Activated T-helper 9 cell treated with anti-CD3 and anti-CD28 coated beads, Interleukin-2, amount 50 U/mL, for 16 hours (primary cell): ENCODE measurements around the gene PROK1.
"Not testable (repeated sequence)": the region's sequence is repeated elsewhere in the genome, so short reads cannot be mapped to it uniquely, and the experiment has no call there.

ENCODE experiments used
- DNase-seq: peaks from one replicate; pipeline ENCODE4 v3.0.0-alpha.2; 2020; ENCODE audit warnings: low read depth

The PROK1 gene

GRCh38 chr1:110450929-110451328 is at the start of gene PROK1:
TSS of gene PROK1 (plus strand) at chr1:110451149. CDS start at chr1:110451217, 68 bp downstream.
- DNase-seq, result no peak

DNA sequence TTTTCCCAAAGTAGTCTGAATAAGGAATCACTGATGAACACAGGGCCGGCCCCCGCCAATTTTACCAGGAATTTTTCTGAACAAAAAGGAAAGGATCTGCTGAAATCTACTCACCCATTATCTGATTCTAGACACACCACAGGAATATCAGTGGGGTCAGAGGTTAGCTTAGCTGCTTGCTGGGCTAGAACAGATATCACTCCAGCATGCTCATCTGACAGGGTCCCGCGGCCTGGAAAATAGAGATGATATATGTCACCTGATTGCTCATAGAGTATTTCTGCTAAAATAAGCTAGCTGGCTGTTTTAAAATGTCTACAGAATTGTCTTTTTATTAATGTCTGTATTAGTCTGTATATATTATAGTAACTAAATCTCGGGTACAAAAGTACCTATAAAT is 47.1 kb upstream of the PROK1 start:
- no peak for DNase-seq

DNA sequence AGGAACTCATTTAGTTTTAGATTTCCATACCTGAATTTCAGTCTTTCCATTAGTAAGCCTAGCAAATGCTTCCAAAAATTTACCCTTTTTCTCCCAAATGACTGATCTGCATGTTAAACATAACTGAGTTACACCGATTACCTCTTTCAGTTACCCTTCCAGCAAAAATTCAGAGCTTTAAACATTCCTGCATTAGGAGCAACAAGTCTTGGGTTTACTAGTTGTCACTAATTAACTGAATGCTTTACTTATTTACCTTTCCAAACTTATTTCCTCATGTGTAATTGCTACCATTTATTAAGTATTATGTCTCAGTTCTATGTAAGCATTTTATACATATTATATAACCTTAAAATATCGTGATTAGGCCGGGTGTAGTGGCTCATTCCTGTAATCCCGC is 46.5 kb upstream of the PROK1 start:
- no peak for DNase-seq

DNA sequence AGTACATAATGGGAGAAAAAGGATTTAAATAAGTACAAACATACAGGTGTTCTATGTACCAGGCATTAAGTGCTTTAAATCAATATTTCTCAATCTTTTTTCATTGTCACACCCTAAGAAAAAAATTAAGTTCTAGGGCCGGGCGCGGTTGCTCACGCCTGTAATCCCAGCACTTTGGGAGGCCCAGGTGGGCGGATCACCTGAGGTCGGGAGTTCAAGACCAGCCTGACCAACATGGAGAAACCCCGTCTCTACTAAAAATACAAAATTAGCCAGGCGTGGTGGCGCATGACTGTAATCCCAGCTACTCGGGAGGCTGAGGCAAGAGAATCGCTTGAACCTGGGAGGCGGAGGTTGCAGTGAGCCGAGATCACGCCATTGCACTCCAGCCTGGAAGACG is 44.5 kb upstream of the PROK1 start:
- not testable (repeated sequence) for DNase-seq

DNA sequence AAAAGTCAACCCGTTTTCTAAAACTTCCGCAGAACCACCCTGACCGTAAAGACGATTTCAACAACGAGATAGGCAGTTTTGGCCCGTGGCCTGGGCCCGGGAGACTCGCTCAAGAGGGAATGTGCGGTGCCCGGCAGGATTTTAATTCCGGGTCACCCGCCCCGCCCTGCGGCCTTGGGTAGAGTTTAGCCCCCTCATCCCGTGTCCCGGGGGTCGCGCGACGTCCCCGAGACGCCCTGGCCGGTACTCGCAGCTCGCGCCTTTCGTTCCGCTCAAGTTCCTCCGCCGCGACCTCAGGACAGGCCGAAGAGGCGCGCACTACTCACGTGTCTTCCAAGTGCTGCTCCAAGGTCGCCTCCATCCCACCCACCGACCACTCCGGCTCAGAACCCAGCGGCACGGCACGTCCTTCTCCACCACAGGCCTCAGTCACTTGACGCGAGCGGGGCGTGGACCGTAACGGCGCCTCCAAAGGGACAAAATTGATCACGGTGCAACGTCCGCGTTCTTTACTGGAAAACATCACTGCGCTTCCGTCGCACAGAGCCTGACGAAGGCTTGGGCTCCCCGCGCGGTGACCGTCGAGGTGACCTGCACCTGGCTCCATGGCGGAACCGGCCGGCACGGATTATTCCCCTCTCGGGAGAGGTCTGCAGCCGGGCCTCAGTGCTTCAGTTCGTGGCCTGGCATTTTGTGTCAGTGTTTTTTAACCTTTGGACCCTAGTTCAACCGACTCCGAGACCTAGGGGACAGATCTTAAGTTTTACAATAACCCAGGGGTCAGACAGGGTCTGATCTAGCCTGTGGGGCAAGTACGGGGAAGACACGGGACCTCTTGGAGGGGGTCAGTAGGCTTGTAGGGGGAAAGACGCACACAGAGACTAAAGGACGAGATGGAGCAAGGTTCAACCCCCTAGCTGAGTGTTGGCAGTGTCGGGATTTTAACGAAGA is 43.4 kb upstream of the PROK1 start, which contains the start of gene LAMTOR5:
TSS of gene LAMTOR5 (minus strand) at position 435 of the 951 bp plus-strand sequence. CDS start at position 361, 74 bp downstream.
- peak; percentile 82 for DNase-seq

DNA sequence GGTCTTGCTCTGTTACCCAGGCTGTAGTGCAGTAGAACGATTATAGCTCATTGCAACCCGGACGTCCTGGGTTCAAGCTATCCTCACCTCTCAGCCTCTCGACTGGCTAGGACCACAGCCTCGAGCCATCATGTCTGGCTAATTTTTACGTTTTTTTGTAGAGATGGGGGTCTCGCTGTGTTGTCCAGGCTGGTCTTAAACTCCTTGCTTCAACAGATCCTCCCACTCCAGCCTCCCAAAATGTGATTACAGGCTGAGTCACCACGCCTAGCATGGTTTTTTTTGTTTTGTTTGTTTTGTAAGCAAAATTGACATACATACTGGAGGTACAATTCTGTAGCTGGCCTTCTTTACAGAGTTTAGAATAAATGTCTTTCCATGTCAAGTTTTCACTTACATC is 42.5 kb upstream of the PROK1 start:
- DNase-seq, result no peak

GRCh38 chr1:110409316-110409715 is 41.6 kb upstream of the PROK1 start:
- DNase-seq, result no peak

- no peak for DNase-seq
Observed at GRCh38 chr1:110411173-110411735, 39.7 kb upstream of the PROK1 start.

DNA sequence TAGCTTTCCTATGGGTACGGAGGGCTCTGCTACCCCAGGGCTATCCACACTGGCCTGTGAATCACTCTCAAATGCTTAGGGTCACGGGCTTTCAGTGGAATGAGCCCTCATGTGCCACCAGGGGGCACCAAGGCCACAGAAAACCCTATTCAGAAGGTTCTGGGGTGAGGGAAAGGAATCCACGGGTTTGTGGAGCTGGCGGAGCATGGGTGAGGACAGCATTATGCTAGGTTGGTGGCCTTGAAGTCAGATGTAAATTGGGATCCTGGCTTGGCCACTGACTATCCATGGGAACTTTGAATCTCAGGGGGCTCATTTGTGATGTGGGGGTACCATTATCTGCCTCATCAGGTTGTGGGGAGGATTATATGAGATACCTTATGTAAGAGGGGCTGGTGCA is 38.4 kb upstream of the PROK1 start:
- peak; percentile 45 for DNase-seq

GRCh38 chr1:110413045-110413444 is 37.9 kb upstream of the PROK1 start:
- DNase-seq, result not testable (repeated sequence)

DNA sequence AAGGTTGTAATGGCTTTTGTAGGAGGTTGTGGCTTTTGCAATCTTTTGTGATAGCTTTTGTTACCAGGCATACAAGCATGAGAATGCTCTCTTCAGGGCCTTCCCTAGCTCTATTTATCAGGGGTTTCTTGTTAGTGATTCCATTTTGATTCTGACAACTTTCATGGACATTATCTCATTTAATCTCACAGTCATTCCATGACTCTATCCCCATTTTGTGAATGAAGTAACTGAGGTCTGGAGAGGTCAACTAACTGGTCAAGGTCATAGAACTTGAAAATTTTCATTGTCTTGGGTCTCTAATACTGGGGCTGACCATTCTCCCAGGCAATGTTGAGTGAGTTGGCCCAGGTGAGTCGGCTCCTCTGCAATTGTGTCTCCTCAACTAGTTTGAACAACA is 32.2 kb upstream of the PROK1 start:
- DNase-seq, result no peak

DNA sequence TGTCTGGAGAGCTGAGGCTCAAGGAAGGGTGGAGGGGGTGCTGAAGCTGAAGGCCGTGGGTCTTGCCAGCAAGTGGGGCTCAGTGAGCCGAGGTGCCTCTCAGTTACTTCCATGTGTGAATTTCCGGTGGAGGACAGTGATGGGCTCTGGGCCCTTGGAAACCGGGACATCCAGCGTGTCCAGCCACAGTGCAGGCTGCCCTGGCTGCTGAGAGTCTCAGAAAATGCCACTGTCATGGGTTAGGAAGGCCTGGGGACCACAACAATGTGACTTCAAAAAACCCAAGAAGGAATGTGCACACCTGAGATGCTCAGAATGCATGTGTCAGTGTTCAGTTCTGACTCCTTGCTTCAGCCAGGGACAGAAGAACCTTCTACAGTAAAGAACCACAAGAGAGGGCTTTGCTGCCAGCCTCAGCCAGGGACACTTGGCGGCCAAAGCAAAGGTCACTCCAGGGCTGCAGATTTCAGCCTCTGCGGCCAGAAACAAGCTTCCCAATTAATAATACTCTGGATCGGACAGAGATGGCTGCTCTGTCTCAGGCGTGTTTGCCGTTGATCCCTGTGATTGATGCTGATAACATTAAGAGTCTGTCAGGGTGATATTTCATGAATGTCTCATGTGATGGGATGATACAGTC is 30.8 kb upstream of the PROK1 start:
- DNase-seq, result no peak

GRCh38 chr1:110420874-110421793 is 29.8 kb upstream of the PROK1 start:
- DNase-seq, result no peak

- no peak for DNase-seq
Observed at GRCh38 chr1:110424699-110425611, 26.0 kb upstream of the PROK1 start.

GRCh38 chr1:110425612-110426152 is 25.3 kb upstream of the PROK1 start:
- no peak for DNase-seq

GRCh38 chr1:110426854-110427253 is 24.1 kb upstream of the PROK1 start:
- DNase-seq, result no peak

- DNase-seq, result no peak
Observed at GRCh38 chr1:110428946-110429345, 22.0 kb upstream of the PROK1 start.

- no peak for DNase-seq
Observed at GRCh38 chr1:110430366-110430765, 20.6 kb upstream of the PROK1 start.

DNA sequence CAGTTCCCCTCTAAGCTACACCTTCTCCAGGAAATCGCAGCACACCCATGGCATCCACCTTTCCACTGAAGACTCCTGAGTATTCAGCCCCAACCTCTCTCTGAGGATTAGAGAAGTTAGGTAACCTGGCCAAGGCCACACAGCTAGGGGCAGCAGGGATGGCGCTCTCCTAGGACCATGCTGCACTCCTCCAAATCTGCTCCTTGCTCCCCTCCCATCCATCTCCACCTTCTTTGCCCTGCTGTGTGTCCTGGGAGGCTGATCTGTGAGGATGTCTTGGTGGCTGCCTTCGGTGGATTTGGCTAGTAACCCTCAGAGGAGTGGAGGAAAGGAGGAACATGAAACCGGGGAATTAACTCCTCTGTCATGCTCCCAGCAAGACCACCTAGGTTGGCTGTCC is 20.0 kb upstream of the PROK1 start:
- no peak for DNase-seq

DNA sequence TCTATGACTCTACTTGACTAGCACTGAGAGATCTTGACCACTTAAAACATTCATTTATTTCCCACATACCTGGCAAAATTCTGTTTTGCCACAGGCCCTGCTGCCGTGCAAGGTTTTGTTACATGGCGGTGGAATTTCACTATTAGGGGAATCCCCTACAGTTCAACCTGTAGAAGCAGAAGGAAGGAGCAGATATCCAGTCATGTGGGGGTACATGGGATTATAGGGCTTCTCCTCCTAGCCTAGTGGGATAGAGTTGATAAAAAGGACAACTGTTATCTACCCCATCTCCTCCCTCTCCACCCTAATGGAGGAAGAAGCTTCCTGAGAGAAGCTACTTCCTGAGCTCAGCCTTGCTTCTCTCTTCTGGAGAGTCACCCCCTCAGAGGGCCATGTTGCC is 17.7 kb upstream of the PROK1 start:
- no peak for DNase-seq
